DND-41 (cell line): ENCODE measurements around the gene DTX1.

ENCODE experiments used
- ATAC-seq: fragments of 200-7000 bp; cut with Tn5 transposase; 3 replicates; pipeline ENCODE4 v1.9.1; 2021; ENCODE audit warnings: low read depth; ENCODE audit not compliant: insufficient read depth
- DNase-seq: peaks from one replicate; pipeline ENCODE4 v3.0.0-alpha.2; 2020
- H2AFZ ChIP-seq: 2 replicates; pipeline ENCODE4 v1.6.0; 2012; ENCODE audit warnings: low read depth, low read length
- H3K27ac ChIP-seq: 2 replicates; pipeline ENCODE4 v1.5.1; 2012; ENCODE audit warnings: low read length, inconsistent platforms
- H3K27me3 ChIP-seq: fragments of 200-600 bp; sonication (generic); 2 replicates; pipeline ENCODE4 v1.6.0; 2012; ENCODE audit warnings: low read length, mild to moderate bottlenecking, inconsistent platforms; ENCODE audit not compliant: insufficient read depth, poor library complexity
- H3K36me3 ChIP-seq: 2 replicates; pipeline ENCODE4 v1.5.1; 2012; ENCODE audit warnings: low read length, inconsistent platforms; ENCODE audit not compliant: insufficient read depth
- H3K4me1 ChIP-seq: 2 replicates; pipeline ENCODE4 v1.5.1; 2012; ENCODE audit warnings: mild to moderate bottlenecking, low read length; ENCODE audit not compliant: insufficient read depth
- H3K4me2 ChIP-seq: 2 replicates; pipeline ENCODE4 v1.6.0; 2012; ENCODE audit warnings: mild to moderate bottlenecking, moderate library complexity, low read length, inconsistent platforms; ENCODE audit not compliant: insufficient read depth
- H3K4me3 ChIP-seq, 2 experiments: fragments of 200-600 bp in 1 of 2; shearing (Covaris generic) in 1 of 2; 2 replicates each; pipeline ENCODE4 v1.5.1; 2012 to 2016; ENCODE audit warnings: inconsistent platforms in 2 of 2, low read length in 2 of 2, mild to moderate bottlenecking in 2 of 2, low read depth in 1 of 2, moderate library complexity in 1 of 2
- H3K79me2 ChIP-seq: 2 replicates; pipeline ENCODE4 v1.6.0; 2012; ENCODE audit warnings: low read length, inconsistent platforms; ENCODE audit not compliant: insufficient read depth
- H3K9ac ChIP-seq: 2 replicates; pipeline ENCODE4 v1.6.0; 2012; ENCODE audit warnings: low read depth, mild to moderate bottlenecking, inconsistent platforms, low read length, moderate library complexity
- H3K9me3 ChIP-seq: 2 replicates; pipeline ENCODE4 v1.5.1; 2012; ENCODE audit warnings: low read length, moderate library complexity, mild to moderate bottlenecking, inconsistent platforms; ENCODE audit not compliant: insufficient read depth, severe bottlenecking
- H4K20me1 ChIP-seq: 2 replicates; pipeline ENCODE4 v1.6.0; 2012; ENCODE audit warnings: low read length; ENCODE audit not compliant: insufficient read depth
- CTCF ChIP-seq: IDR thresholded peaks from 2 replicates; pipeline ENCODE4 v1.5.1; 2012; ENCODE audit warnings: borderline replicate concordance, low read length, moderate library complexity, mild to moderate bottlenecking; ENCODE audit not compliant: poor library complexity, severe bottlenecking; ENCODE audit errors: extremely low read depth
- EZH2 ChIP-seq: IDR thresholded peaks from 3 replicates; pipeline ENCODE4 v1.6.1; 2012; ENCODE audit warnings: borderline replicate concordance, low read depth, mild to moderate bottlenecking, moderate library complexity, low read length, inconsistent platforms; ENCODE audit not compliant: severe bottlenecking

Gene DTX1

GRCh38 chr12:113052326-113052725 lies 4.2 kb upstream of the DTX1 start:
- Histone ChIP-seq H4K20me1 (no peaks in the 10 kb centered on the region), H3K79me2 (peaks cover 74% of the 10 kb centered on the region), H3K4me2 (peak overlapping the region; percentile 52), H3K9me3 (no peaks in the 10 kb centered on the region), H2AFZ (no peak overlapping the region; the same call in 1 of the 2 replicates), H3K36me3 (peaks cover under 1% of the 10 kb centered on the region; the same call in 1 of the 2 replicates), H3K27ac (peak overlapping the region; percentile 97), H3K4me1 (peaks cover 83% of the 10 kb centered on the region), H3K27me3 (no peaks in the 10 kb centered on the region), H3K4me3 (peak overlapping the region in 1 of 2 experiments; percentile 31; a peak in 1 of 4 replicates), H3K9ac (peak overlapping the region; percentile 43)
- TF ChIP-seq CTCF (no peak), EZH2 (no peak)
- ATAC-seq = peak; percentile 47
- DNase-seq = peak; percentile 70

DNA sequence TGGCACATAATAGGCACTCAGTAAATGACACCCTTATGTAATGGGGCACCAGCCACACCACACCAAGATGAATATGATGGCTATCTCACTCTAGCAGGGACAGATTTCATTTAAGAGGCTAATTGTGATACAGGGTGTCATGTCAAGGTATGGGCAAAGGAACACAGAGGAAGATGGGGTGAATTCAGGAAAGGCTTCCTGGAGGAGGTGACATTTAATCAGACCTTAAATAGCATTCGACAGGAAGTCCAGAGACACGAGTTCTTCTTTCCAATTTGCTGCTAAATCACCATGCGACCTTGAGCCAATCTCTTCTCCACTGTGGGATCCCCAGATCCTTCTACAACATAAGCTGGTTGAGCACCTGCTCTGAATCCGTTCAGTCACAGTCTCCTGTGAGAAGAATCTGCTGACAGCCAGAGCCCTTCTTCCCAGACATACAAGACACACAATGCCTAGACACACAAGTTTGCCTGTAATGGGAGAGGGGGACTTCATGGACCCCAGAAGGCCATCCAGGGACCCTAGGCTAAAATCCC lies 1.5 kb upstream of the DTX1 start:
- H3K4me3 ChIP-seq = peak overlapping the region in 1 of 2 experiments; percentile 74; a peak in 2 of 4 replicates
- H3K36me3 ChIP-seq = peaks cover 27% of the 10 kb centered on the region
- ATAC-seq (no peak), DNase-seq (peak; percentile 40)
- H3K79me2 ChIP-seq = peaks cover 91% of the 10 kb centered on the region
- H4K20me1 ChIP-seq = peaks cover 19% of the 10 kb centered on the region
- peak overlapping the region; percentile 93 for H3K27ac ChIP-seq
- no peaks in the 10 kb centered on the region for H3K27me3 ChIP-seq
- no peak overlapping the region for H2AFZ ChIP-seq
- TF ChIP-seq CTCF (no peak), EZH2 (no peak)
- peak overlapping the region; percentile 86 for H3K9ac ChIP-seq
- peaks cover 86% of the 10 kb centered on the region for H3K4me1 ChIP-seq
- H3K9me3 ChIP-seq = no peaks in the 10 kb centered on the region
- H3K4me2 ChIP-seq = peak overlapping the region; percentile 82

GRCh38 chr12:113055594-113056380 lies 743 bp upstream of the DTX1 start:
- Histone ChIP-seq H3K4me2 (peak overlapping the region; percentile 82), H3K9ac (peak overlapping the region; percentile 86), H3K27me3 (no peaks in the 10 kb centered on the region), H3K4me3 (peak overlapping the region; percentile 74 to 84), H3K9me3 (no peaks in the 10 kb centered on the region), H3K36me3 (peaks cover 35% of the 10 kb centered on the region), H3K4me1 (peaks cover 86% of the 10 kb centered on the region), H2AFZ (peak overlapping the region; percentile 71), H3K27ac (peak overlapping the region; percentile 93), H4K20me1 (peaks cover 27% of the 10 kb centered on the region), H3K79me2 (peaks cover 95% of the 10 kb centered on the region)
- DNase-seq (peak; percentile 32), ATAC-seq (0 out of 3 replicates have a peak, but pooled peaks have one; percentile 0)
- TF ChIP-seq CTCF = no peak
- TF ChIP-seq EZH2 = no peak
